MM.1S (cell line): Measurements from ENCODE around the gene HERC2.

ENCODE experiments used
- CTCF ChIP-seq: fragments of 300-600 bp; sonication (generic); IDR thresholded peaks from 2 replicates; pipeline ENCODE4 v1.5.1; 2016; ENCODE audit warnings: antibody characterized with exemption, low read length, mixed read lengths
- EZH2 ChIP-seq: fragments of 300-600 bp; sonication (generic); optimal IDR thresholded peaks from 2 replicates; pipeline ENCODE3; 2017; ENCODE audit warnings: low read depth, mild to moderate bottlenecking, antibody characterized with exemption, low read length, mixed read lengths
- EZH2phosphoT487 ChIP-seq: fragments of 300-600 bp; sonication (generic); IDR thresholded peaks from 2 replicates; pipeline ENCODE4 v1.6.1; 2018; ENCODE audit warnings: antibody characterized with exemption, low read length

- TF ChIP-seq CTCF (no peak), EZH2 (no peak), EZH2phosphoT487 (no peak)
Measured at GRCh38 chr15:28164876-28165275, 157.1 kb downstream of the HERC2 start.
